Calu3 (cell line): ENCODE measurements around the gene LEP. TPM values are rescaled to one million over a fixed set of nuclear protein-coding genes. Genes with fewer than 3 reads are reported as not detected.

ENCODE experiments used
- Bru-seq: library from RNA; stranded (reverse); fragments of 400-500 nt; gene quantifications from one replicate; lab custom pipeline; 2021; lab: Mats Ljungman, UMichigan
- BruChase-seq, 2 experiments: library from RNA; stranded (reverse); fragments of 400-500 nt; gene quantifications; one replicate each; lab custom pipeline; 2021; lab: Mats Ljungman, UMichigan
- BruUV-seq: library from RNA; stranded (reverse); fragments of 400-500 nt; replicated peaks from 2 replicates; lab custom pipeline; 2021; lab: Mats Ljungman, UMichigan
- CTCF ChIA-PET: fragments of 300-600 bp; sonication (Branson Sonifier 250); formaldehyde crosslinking; loops from one replicate; lab custom pipeline; 2022; ENCODE audit warnings: antibody characterized with exemption; lab: Charles Lee
- DNase-seq: peaks from one replicate; pipeline ENCODE4 v3.0.0; 2022
- H3K27ac Mint-ChIP-seq: one replicate; pipeline ENCODE4 v1.8.0; 2022; ENCODE audit warnings: mixed read lengths; ENCODE audit not compliant: unreplicated experiment
- H3K27me3 Mint-ChIP-seq: one replicate; pipeline ENCODE4 v1.8.0; 2022; ENCODE audit warnings: mixed read lengths; ENCODE audit not compliant: unreplicated experiment
- H3K36me3 Mint-ChIP-seq: one replicate; pipeline ENCODE4 v1.8.0; 2022; ENCODE audit warnings: mild to moderate bottlenecking, moderate library complexity, mixed read lengths; ENCODE audit not compliant: insufficient read depth, unreplicated experiment
- H3K4me1 Mint-ChIP-seq: one replicate; pipeline ENCODE4 v1.8.0; 2022; ENCODE audit warnings: mild to moderate bottlenecking, low read depth, mixed read lengths; ENCODE audit not compliant: unreplicated experiment
- H3K4me3 Mint-ChIP-seq: one replicate; pipeline ENCODE4 v1.8.0; 2022; ENCODE audit warnings: mild to moderate bottlenecking, low read depth, moderate library complexity, mixed read lengths; ENCODE audit not compliant: unreplicated experiment
- H3K9me3 Mint-ChIP-seq: one replicate; pipeline ENCODE4 v1.8.0; 2022; ENCODE audit warnings: low read depth, mixed read lengths; ENCODE audit not compliant: unreplicated experiment
- intact Hi-C: fragments of 100-400 bp; cut with micrococcal nuclease; formaldehyde crosslinking; loops from one replicate; pipeline ENCODE4 v1.10.0; 2022; ENCODE audit not compliant: unreplicated experiment
- long read RNA-seq: library from polyadenylated mRNA; stranded (forward); transcript quantifications from one replicate; pipeline ENCODE4 v2.0.0, GENCODE V29; 2022
- total RNA-seq: library from RNA; stranded (reverse); gene quantifications from 2 replicates; pipeline ENCODE4 v1.2.3, GENCODE V29; 2022
- TF ChIP-seq, protein P1 (sequence below): fragments of 200-600 bp; IDR thresholded peaks from one replicate; pipeline ENCODE4 v1.8.0; 2022; ENCODE audit warnings: antibody characterized with exemption; ENCODE audit not compliant: unreplicated experiment

LEP gene
- not detected in 2 replicates for total RNA-seq
- not detected for Bru-seq, nascent RNA
- not detected for BruChase-seq, experiment 1, labeled RNA remaining after a 6-hour chase
- BruChase-seq, experiment 2, labeled RNA remaining after a 2-hour chase: percentile 9 among the genes with signal in this experiment
- long read RNA-seq: 0 reads

DNA sequence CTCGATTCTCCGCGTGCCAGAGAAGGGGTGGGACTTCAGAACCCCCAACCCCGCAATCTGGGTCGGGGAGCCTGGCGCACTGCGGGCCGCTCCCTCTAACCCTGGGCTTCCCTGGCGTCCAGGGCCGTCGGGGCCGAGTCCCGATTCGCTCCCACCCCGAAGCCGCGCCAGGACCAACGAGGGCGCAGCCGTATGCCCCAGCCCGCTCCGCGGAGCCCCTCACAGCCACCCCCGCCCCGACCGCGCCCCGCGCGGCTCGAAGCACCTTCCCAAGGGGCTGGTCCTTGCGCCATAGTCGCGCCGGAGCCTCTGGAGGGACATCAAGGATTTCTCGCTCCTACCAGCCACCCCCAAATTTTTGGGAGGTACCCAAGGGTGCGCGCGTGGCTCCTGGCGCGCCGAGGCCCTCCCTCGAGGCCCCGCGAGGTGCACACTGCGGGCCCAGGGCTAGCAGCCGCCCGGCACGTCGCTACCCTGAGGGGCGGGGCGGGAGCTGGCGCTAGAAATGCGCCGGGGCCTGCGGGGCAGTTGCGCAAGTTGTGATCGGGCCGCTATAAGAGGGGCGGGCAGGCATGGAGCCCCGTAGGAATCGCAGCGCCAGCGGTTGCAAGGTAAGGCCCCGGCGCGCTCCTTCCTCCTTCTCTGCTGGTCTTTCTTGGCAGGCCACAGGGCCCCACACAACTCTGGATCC is at the start of gene LEP:
TSS of gene LEP (plus strand) at position 583 of the 691 bp plus-strand sequence. CDS start 10,741 bp downstream, outside the sequence.
- Mint-ChIP-seq H3K27me3 (peaks cover 50% of the 10 kb centered on the region), H3K36me3 (no peaks in the 10 kb centered on the region), H3K4me1 (peaks cover 24% of the 10 kb centered on the region), H3K9me3 (no peaks in the 10 kb centered on the region), H3K27ac (no peak within 1 kb of the TSS), H3K4me3 (no peak within 1 kb of the TSS)
- no peak for DNase-seq
- BruUV-seq: no TSS peak
- CTCF ChIA-PET: no interaction called here
- TF ChIP-seq, protein P1, sequence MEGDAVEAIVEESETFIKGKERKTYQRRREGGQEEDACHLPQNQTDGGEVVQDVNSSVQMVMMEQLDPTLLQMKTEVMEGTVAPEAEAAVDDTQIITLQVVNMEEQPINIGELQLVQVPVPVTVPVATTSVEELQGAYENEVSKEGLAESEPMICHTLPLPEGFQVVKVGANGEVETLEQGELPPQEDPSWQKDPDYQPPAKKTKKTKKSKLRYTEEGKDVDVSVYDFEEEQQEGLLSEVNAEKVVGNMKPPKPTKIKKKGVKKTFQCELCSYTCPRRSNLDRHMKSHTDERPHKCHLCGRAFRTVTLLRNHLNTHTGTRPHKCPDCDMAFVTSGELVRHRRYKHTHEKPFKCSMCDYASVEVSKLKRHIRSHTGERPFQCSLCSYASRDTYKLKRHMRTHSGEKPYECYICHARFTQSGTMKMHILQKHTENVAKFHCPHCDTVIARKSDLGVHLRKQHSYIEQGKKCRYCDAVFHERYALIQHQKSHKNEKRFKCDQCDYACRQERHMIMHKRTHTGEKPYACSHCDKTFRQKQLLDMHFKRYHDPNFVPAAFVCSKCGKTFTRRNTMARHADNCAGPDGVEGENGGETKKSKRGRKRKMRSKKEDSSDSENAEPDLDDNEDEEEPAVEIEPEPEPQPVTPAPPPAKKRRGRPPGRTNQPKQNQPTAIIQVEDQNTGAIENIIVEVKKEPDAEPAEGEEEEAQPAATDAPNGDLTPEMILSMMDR: no peak
- intact Hi-C loops: no loop called here

DNA sequence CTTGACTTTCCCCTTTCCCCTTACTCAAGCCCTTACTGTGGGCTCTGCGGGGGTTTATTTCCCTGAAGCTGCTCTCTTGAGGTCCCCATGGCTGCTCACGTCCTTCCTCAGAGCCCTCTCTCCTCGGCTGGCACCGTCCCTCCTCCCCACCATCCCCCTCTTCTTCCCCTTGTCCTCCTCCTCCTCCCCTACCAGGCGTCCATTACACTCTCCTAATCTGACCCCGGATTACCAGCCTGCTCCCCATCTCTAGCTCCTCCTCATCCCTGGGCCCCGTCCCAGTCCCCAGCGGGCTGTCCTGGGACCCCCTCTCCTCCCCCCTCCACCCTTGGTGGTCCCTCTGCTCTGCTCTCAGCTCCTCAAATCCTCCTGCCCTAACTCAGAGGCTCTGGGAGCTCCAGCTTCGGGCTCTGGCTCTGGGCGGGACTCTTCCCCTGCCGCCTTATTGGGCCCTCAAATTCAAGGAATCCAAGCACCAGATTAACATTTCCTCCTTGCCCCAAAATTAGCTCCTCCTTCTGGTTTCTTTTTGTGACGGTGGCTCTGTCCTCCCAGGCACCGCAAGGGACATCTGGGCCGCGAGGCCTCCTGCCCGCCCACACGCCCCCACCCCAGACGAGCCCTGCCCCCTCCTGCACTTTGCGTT is 48.5 kb upstream of the LEP start:
- H3K27ac Mint-ChIP-seq: no peak overlapping the region
- no TSS peak for BruUV-seq
- CTCF ChIA-PET: interaction anchor here (2.0 kb wide), 1 partner anchor 12 kb away, joined by 4 read pairs; no protein-coding TSS in a partner anchor
- H3K4me3 Mint-ChIP-seq: no peak overlapping the region
- no peak for DNase-seq
- TF ChIP-seq, protein P1: no peak
- peaks cover 50% of the 10 kb centered on the region for H3K27me3 Mint-ChIP-seq
- H3K9me3 Mint-ChIP-seq: peaks cover 7% of the 10 kb centered on the region
- intact Hi-C loops: no loop called here
- H3K36me3 Mint-ChIP-seq: no peaks in the 10 kb centered on the region
- no peaks in the 10 kb centered on the region for H3K4me1 Mint-ChIP-seq

DNA sequence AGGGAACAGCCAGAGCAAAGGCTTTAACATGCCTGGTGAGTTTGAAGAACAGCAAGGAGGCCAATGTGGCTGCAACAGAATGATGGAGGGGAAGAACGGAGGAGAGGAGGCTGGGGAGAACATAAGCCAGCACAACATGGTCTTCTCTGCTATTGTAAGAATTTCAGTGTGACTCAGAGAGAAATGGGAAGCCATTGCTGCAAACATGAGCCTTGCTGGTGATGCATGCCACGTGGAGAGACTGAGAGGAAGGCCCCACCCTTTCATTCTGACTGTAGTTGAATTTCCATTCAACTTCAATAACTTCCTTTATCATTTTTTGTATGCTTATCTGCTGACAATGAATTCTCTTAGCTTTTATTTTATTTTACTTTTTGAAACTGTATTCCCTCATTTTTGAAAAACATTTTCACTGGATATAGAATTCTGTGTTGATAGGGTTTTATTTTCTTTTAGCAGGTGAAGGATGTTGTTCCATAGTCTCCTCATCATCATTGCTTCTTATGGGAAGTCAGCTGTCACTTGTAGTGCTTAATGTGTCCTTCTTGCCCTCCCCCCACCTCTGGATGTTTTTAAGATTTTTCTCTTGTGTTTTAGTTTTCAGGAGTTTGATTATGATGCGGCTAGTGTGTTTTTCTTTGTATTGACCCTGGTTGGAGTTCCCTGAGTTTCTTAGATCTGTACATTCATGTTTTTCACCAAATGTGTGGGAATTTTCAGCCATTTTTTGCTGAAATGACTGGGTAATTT is 46.4 kb upstream of the LEP start:
- no peak for DNase-seq
- Mint-ChIP-seq H3K27ac (no peak overlapping the region), H3K4me3 (no peak overlapping the region), H3K9me3 (peaks cover 7% of the 10 kb centered on the region), H3K4me1 (no peaks in the 10 kb centered on the region), H3K36me3 (no peaks in the 10 kb centered on the region), H3K27me3 (peaks cover 37% of the 10 kb centered on the region)
- BruUV-seq: no TSS peak
- intact Hi-C loops: no loop called here
- TF ChIP-seq, protein P1: no peak
- CTCF ChIA-PET: no interaction called here

DNA sequence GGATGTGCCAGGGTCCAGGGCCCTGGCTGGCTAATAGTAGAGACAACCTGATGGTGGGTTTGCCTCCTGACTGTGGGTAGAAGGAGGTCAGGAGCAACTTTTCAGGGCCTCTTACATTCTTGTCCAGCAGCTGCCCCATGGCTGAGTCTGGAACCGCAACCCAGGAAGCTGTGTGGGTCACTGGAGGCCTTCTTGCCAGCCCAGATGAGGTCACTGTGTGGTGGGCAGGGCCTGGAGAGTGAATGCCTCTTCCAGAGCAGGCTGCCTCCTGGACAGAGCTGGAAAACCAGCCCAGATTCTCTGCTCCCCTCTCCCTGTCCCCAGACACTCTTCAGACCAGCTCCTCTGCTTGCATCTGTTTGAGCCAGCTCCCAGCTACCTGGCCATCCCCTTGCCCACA is 43.5 kb upstream of the LEP start:
- BruUV-seq: no TSS peak
- Mint-ChIP-seq H3K27me3 (peaks cover 41% of the 10 kb centered on the region), H3K36me3 (no peaks in the 10 kb centered on the region), H3K4me1 (no peaks in the 10 kb centered on the region), H3K27ac (no peak overlapping the region), H3K9me3 (peaks cover 7% of the 10 kb centered on the region), H3K4me3 (no peak overlapping the region)
- intact Hi-C loops: no loop called here
- TF ChIP-seq, protein P1: no peak
- no peak for DNase-seq
- CTCF ChIA-PET: interaction anchor here (1.5 kb wide), 1 partner anchor 12 kb away, joined by 3 read pairs; no protein-coding TSS in a partner anchor
